Gastrocnemius medialis (tissue), 4 donors: Measurements from ENCODE around the gene VAV2.

Experiments
- CTCF ChIP-seq, 5 experiments: fragments of 450-650 bp in 3 of 5; fragments of 200-600 bp in 2 of 5; sonication (generic) in 2 of 5; IDR thresholded peaks in 4 of 5; conservative IDR thresholded peaks in 1 of 5; 1 replicate in 4 of 5; 2 replicates in 1 of 5; pipeline ENCODE4 v1.5.1; 2016 to 2019; ENCODE audit warnings: antibody characterized with exemption in 5 of 5, mild to moderate bottlenecking in 3 of 5, moderate library complexity in 3 of 5
- POLR2A ChIP-seq, 2 donors: fragments of 450-650 bp; IDR thresholded peaks; one replicate each; pipeline ENCODE4 v1.6.1; 2017; ENCODE audit warnings: antibody characterized with exemption in 2 of 2, mild to moderate bottlenecking in 2 of 2, moderate library complexity in 2 of 2

- no peak for TF ChIP-seq CTCF (IDR thresholded peaks at IDR 0.05 in 4 of 5, conservative IDR thresholded peaks at IDR 0.05 in 1 of 5)
- no peak for TF ChIP-seq POLR2A (IDR thresholded peaks at IDR 0.05)
Measured at GRCh38 chr9:133791069-133791468, 201.1 kb downstream of the VAV2 start.
